Motor neuron (in vitro differentiated cells): ENCODE measurements around the gene SLCO4A1. TPM values are rescaled to one million over a fixed set of nuclear protein-coding genes. Genes with fewer than 3 reads are reported as not detected.

ENCODE experiments used
- ATAC-seq, 8 experiments: fragments of 200-7000 bp; cut with Tn5 transposase; replicated peaks in 6 of 8; 2 replicates each; pipeline ENCODE4 v1.8.0; 2021; ENCODE audit warnings: mild to moderate bottlenecking in 8 of 8, moderate library complexity in 8 of 8
- H3K27ac ChIP-seq, 2 donors: fragments of 250-450 bp; sonication (Bioruptor Pico); 2 replicates each; pipeline ENCODE4 v1.9.0; 2021; ENCODE audit warnings: antibody characterized with exemption in 2 of 2, mild to moderate bottlenecking in 2 of 2, moderate library complexity in 1 of 2
- H3K4me1 ChIP-seq, 2 donors: fragments of 250-450 bp; sonication (Bioruptor Pico); replicated peaks in 1 of 2; 2 replicates each; pipeline ENCODE4 v1.6.1; 2021; ENCODE audit warnings: antibody characterized with exemption in 2 of 2, mild to moderate bottlenecking in 2 of 2, moderate library complexity in 1 of 2
- H3K4me3 ChIP-seq, 5 donors: fragments of 250-450 bp; sonication (Bioruptor Pico); 2 replicates each; pipeline ENCODE4 v1.9.0; 2021; ENCODE audit warnings: antibody characterized with exemption in 5 of 5, mild to moderate bottlenecking in 5 of 5, moderate library complexity in 4 of 5
- WGBS, 10 experiments: fragments of 450-650 bp; shearing (Covaris generic); methylation state at CpG; one replicate each; pipeline ENCODE4 v1.0.0; 2022; 5-methylcytosine and 5-hydroxymethylcytosine counted together
- in situ Hi-C, 9 experiments: fragments of 400-800 bp; cut with MboI; loops; one replicate each; pipeline ENCODE4 v1.15.0; 2021; ENCODE audit warnings: low sequenced_read_pairs in 9 of 9, low pct_unique_long_range_greater_than_20kb in 2 of 9; ENCODE audit not compliant: unreplicated experiment in 9 of 9
- total RNA-seq, 8 experiments: library from RNA; unstranded; fragments of 300-600 nt; gene quantifications; 2 replicates each; pipeline versions ENCODE4 v1.2.3 to v1.2.4, GENCODE V29; 2022

The SLCO4A1 gene
- total RNA-seq, 8 experiments from 2014 or later: 1.0 to 14.2 (median 3.2) TPM

- H3K27ac ChIP-seq: no peak overlapping the region
- ATAC-seq: peak in 1 of 8 experiments; percentile 75
- H3K4me3 ChIP-seq: no peak overlapping the region
- in situ Hi-C loops: no loop called here
- peaks cover 17 to 32% of the 10 kb centered on the region in 2 donors for H3K4me1 ChIP-seq
- WGBS, 10 experiments: 38 to 100% (median 70%) methylated on average over 1 to 9 of the region's 12 CpGs; no CpG with 5 or more reads in 2 of the 10 experiments
These were observed 77.1 kb downstream of the SLCO4A1 start for GRCh38 chr20:62719250-62719935.

Other genes starting within 250 kb of the SLCO4A1 start
- 1 to 10 TPM; 1.4 to 9.6 (median 5.7) TPM for gene CABLES2, start 235.2 kb upstream of the SLCO4A1 start, total RNA-seq
- under 1 TPM in 4 of 8 experiments, not detected in 4; 0.05 to 0.24 (median 0.17) TPM for gene RBBP8NL, start 215.0 kb upstream of the SLCO4A1 start, total RNA-seq
- under 1 TPM in 6 of 8 experiments, not detected in 2; 0.11 to 0.58 (median 0.19) TPM for gene GATA5, start 166.5 kb upstream of the SLCO4A1 start, total RNA-seq
- gene NTSR1, start 66.3 kb downstream of the SLCO4A1 start, total RNA-seq: 1 to 10 TPM in 2 of 8 experiments, under 1 TPM in 5, not detected in 1; 0.13 to 1.3 (median 0.52) TPM
- 10 to 100 TPM in 4 of 8 experiments, 1 to 10 TPM in 4; 9.2 to 15.1 (median 11.5) TPM for gene MRGBP, start 154.0 kb downstream of the SLCO4A1 start, total RNA-seq
- 10 to 100 TPM; 18.2 to 44.0 (median 27.2) TPM for gene OGFR, start 162.3 kb downstream of the SLCO4A1 start, total RNA-seq
- gene COL9A3, start 174.5 kb downstream of the SLCO4A1 start, total RNA-seq: 10 to 100 TPM in 1 of 8 experiments, 1 to 10 TPM in 5, under 1 TPM in 2; 0.60 to 19.5 (median 2.0) TPM
- gene TCFL5, start 219.3 kb downstream of the SLCO4A1 start, total RNA-seq: 10 to 100 TPM in 4 of 8 experiments, 1 to 10 TPM in 4; 7.0 to 14.0 (median 9.9) TPM